Measurements from ENCODE around the gene PVALEF. TPM values are rescaled to one million over a fixed set of nuclear protein-coding genes. Genes with fewer than 3 reads are reported as not detected.
"Not testable (repeated sequence)": the region's sequence is repeated elsewhere in the genome, so short reads cannot be mapped to it uniquely, and the experiment has no call there.

The PVALEF gene
- total and polyA plus RNA-seq, 2 donors (not counting 1 experiment from before 2014, with no cell fraction given): not detected

DNA sequence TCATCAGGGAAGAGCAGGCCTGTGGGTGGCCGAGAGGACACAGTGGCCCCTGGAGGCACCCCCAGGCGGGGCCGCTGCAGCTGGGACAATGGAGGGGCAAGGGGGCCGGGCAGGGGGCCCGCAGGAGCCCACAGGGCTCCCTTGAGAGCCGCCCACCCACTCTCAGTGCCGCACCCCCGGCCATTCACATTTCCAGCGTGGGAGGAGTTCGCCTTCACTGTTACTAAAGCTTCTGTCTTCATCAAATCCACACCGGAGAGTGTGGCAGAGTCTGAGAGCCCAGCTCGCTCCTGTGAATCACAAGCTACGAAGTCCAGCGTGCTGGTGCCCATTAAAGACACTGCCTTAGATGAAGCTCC lies 20.9 kb upstream of the PVALEF start:
- Histone ChIP-seq H3K27ac (ENCODE audit: insufficient read depth, low read length) (no peak overlapping the region), H3K4me3 (replicated peaks in 1 of 4; ENCODE audit: control extremely low read depth in 1 of 4, insufficient read depth in 1 of 4, low read depth in 3 of 4, low read length in 4 of 4) (no peak overlapping the region), H4K20me1 (ENCODE audit: control insufficient read depth, extremely low read depth, insufficient read depth, low read length) (no peaks in the 10 kb centered on the region), H3K9ac (ENCODE audit: insufficient read depth, low read length) (no peak overlapping the region), H3K4me1 (ENCODE audit: control insufficient read depth, extremely low read depth, insufficient read depth, low read length) (no peaks in the 10 kb centered on the region), H3K9me3 (ENCODE audit: control insufficient read depth, insufficient read depth, low read depth, low read length) (no peaks in the 10 kb centered on the region), H3K36me3 (ENCODE audit: control insufficient read depth, insufficient read depth, low read length) (no peaks in the 10 kb centered on the region), H3K27me3 (ENCODE audit: control insufficient read depth, insufficient read depth, low read length) (no peaks in the 10 kb centered on the region), H3K79me2 (ENCODE audit: control insufficient read depth, insufficient read depth, low read length) (no peaks in the 10 kb centered on the region), H3K4me2 (ENCODE audit: extremely low read depth, insufficient read depth, low read length) (no peak overlapping the region), H2AFZ (ENCODE audit: low read length) (no peak overlapping the region)
- no peak for DNase-seq (ENCODE audit: low read depth in 2 of 2)
- no peak for TF ChIP-seq EZH2 (IDR thresholded peaks at IDR 0.05; ENCODE audit: low read length, missing control alignments)
- TF ChIP-seq, protein P1, sequence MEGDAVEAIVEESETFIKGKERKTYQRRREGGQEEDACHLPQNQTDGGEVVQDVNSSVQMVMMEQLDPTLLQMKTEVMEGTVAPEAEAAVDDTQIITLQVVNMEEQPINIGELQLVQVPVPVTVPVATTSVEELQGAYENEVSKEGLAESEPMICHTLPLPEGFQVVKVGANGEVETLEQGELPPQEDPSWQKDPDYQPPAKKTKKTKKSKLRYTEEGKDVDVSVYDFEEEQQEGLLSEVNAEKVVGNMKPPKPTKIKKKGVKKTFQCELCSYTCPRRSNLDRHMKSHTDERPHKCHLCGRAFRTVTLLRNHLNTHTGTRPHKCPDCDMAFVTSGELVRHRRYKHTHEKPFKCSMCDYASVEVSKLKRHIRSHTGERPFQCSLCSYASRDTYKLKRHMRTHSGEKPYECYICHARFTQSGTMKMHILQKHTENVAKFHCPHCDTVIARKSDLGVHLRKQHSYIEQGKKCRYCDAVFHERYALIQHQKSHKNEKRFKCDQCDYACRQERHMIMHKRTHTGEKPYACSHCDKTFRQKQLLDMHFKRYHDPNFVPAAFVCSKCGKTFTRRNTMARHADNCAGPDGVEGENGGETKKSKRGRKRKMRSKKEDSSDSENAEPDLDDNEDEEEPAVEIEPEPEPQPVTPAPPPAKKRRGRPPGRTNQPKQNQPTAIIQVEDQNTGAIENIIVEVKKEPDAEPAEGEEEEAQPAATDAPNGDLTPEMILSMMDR (conservative IDR thresholded peaks at IDR 0.05 in 1 of 2, IDR thresholded peaks at IDR 0.05 in 1 of 2; ENCODE audit: low read depth in 1 of 2, low read length in 2 of 2): no peak

GRCh38 chr17:81146208-81146607 lies 19.1 kb upstream of the PVALEF start:
- H3K79me2 ChIP-seq (ENCODE audit: control insufficient read depth, insufficient read depth, low read length); H3K4me2 ChIP-seq (ENCODE audit: extremely low read depth, insufficient read depth, low read length); H3K36me3 ChIP-seq (ENCODE audit: control insufficient read depth, insufficient read depth, low read length); H2AFZ ChIP-seq (ENCODE audit: low read length); H3K27me3 ChIP-seq (ENCODE audit: control insufficient read depth, insufficient read depth, low read length); DNase-seq (ENCODE audit: low read depth in 2 of 2); H4K20me1 ChIP-seq (ENCODE audit: control insufficient read depth, extremely low read depth, insufficient read depth, low read length); H3K27ac ChIP-seq (ENCODE audit: insufficient read depth, low read length); H3K9me3 ChIP-seq (ENCODE audit: control insufficient read depth, insufficient read depth, low read depth, low read length); H3K4me1 ChIP-seq (ENCODE audit: control insufficient read depth, extremely low read depth, insufficient read depth, low read length); H3K4me3 ChIP-seq (replicated peaks in 1 of 4; ENCODE audit: control extremely low read depth in 1 of 4, insufficient read depth in 1 of 4, low read depth in 3 of 4, low read length in 4 of 4); H3K9ac ChIP-seq (ENCODE audit: insufficient read depth, low read length): not testable (repeated sequence)

- no peaks in the 10 kb centered on the region for H3K36me3 ChIP-seq (ENCODE audit: control insufficient read depth, insufficient read depth, low read length)
- no peak overlapping the region for H3K4me3 ChIP-seq (replicated peaks in 1 of 4; ENCODE audit: control extremely low read depth in 1 of 4, insufficient read depth in 1 of 4, low read depth in 3 of 4, low read length in 4 of 4)
- H3K27me3 ChIP-seq (ENCODE audit: control insufficient read depth, insufficient read depth, low read length): no peaks in the 10 kb centered on the region
- no peak for DNase-seq (ENCODE audit: low read depth in 2 of 2)
- no peak overlapping the region for H3K27ac ChIP-seq (ENCODE audit: insufficient read depth, low read length)
- H3K79me2 ChIP-seq (ENCODE audit: control insufficient read depth, insufficient read depth, low read length): no peaks in the 10 kb centered on the region
- TF ChIP-seq, protein P1 (conservative IDR thresholded peaks at IDR 0.05 in 1 of 2, IDR thresholded peaks at IDR 0.05 in 1 of 2; ENCODE audit: low read depth in 1 of 2, low read length in 2 of 2): no peak
- no peak for TF ChIP-seq EZH2 (IDR thresholded peaks at IDR 0.05; ENCODE audit: low read length, missing control alignments)
- no peaks in the 10 kb centered on the region for H4K20me1 ChIP-seq (ENCODE audit: control insufficient read depth, extremely low read depth, insufficient read depth, low read length)
- no peak overlapping the region for H3K4me2 ChIP-seq (ENCODE audit: extremely low read depth, insufficient read depth, low read length)
- no peak overlapping the region for H3K9ac ChIP-seq (ENCODE audit: insufficient read depth, low read length)
- H2AFZ ChIP-seq (ENCODE audit: low read length): no peak overlapping the region
- H3K4me1 ChIP-seq (ENCODE audit: control insufficient read depth, extremely low read depth, insufficient read depth, low read length): no peaks in the 10 kb centered on the region
- H3K9me3 ChIP-seq (ENCODE audit: control insufficient read depth, insufficient read depth, low read depth, low read length): no peaks in the 10 kb centered on the region
Measured at GRCh38 chr17:81147701-81148100, 17.6 kb upstream of the PVALEF start.
